GM12878 (cell line): ENCODE results near the gene ZNF423. TPM values are rescaled to one million over a fixed set of nuclear protein-coding genes. Genes with fewer than 3 reads are reported as not detected.

Source experiments
- ATAC-seq: fragments of 200-7000 bp; cut with Tn5 transposase; 3 replicates; pipeline ENCODE4 v1.9.1; 2020; ENCODE audit warnings: mild to moderate bottlenecking, moderate library complexity
- BruUV-seq: library from RNA; stranded (reverse); fragments of 400-500 nt; replicated peaks from 2 replicates; lab custom pipeline; 2021; lab: Mats Ljungman, UMichigan
- CTCF ChIA-PET: fragments of 300-600 bp; sonication (Branson Sonifier 250); formaldehyde crosslinking; extraction: SDS; loops from one replicate; lab custom pipeline; 2021; ENCODE audit warnings: inconsistent platforms; lab: Yijun Ruan, JAX
- POLR2A ChIA-PET: fragments of 350-600 bp; formaldehyde crosslinking; extraction: SDS; loops from one replicate; lab custom pipeline; 2021; ENCODE audit warnings: inconsistent platforms; lab: Charles Lee
- RAD21 ChIA-PET: fragments of 300-600 bp; sonication (Branson Sonifier 250); formaldehyde crosslinking; loops from one replicate; lab custom pipeline; 2023; ENCODE audit warnings: antibody characterized with exemption; ENCODE audit not compliant: unreplicated experiment; lab: Charles Lee
- SMC1A ChIA-PET: fragments of 300-600 bp; sonication (Branson Sonifier 250); formaldehyde crosslinking; loops from one replicate; lab custom pipeline; 2023; ENCODE audit not compliant: unreplicated experiment, uncharacterized antibody; lab: Charles Lee
- DNase-seq: peaks from one replicate; pipeline ENCODE4 v3.0.0-alpha.2; 2011; ENCODE audit warnings: low read depth, low spot score
- FAIRE-seq: peaks from 3 replicates; lab custom pipeline; 2011; peaks lifted over from hg19 to GRCh38; lab: Jason Lieb, UNC
- H2AFZ ChIP-seq: 2 replicates; pipeline ENCODE4 v1.6.0; 2011; ENCODE audit warnings: low read depth, low read length, control low read depth; ENCODE audit not compliant: control insufficient read depth
- H3K27ac ChIP-seq: 2 replicates; pipeline ENCODE4 v1.5.1; 2011; ENCODE audit warnings: control low read depth; ENCODE audit not compliant: control insufficient read depth, insufficient read depth
- H3K27me3 ChIP-seq, 2 experiments: replicated peaks in 1 of 2; 2 replicates each; pipeline versions ENCODE4 v1.6.0 to v1.6.1; 2011; ENCODE audit warnings: low read length in 1 of 2; ENCODE audit not compliant: control insufficient read depth in 2 of 2, insufficient read depth in 2 of 2
- H3K36me3 ChIP-seq, 2 experiments: 2 replicates each; pipeline ENCODE4 v1.5.1; 2011; ENCODE audit warnings: low read length in 1 of 2; ENCODE audit not compliant: control insufficient read depth in 2 of 2, insufficient read depth in 2 of 2
- H3K4me1 ChIP-seq: 2 replicates; pipeline ENCODE4 v1.6.1; 2011; ENCODE audit warnings: mild to moderate bottlenecking, low read length, moderate library complexity, mixed read lengths; ENCODE audit not compliant: control insufficient read depth, insufficient read depth
- H3K4me2 ChIP-seq: 2 replicates; pipeline ENCODE4 v1.6.0; 2011; ENCODE audit warnings: control low read depth; ENCODE audit not compliant: control insufficient read depth, insufficient read depth
- H3K4me3 ChIP-seq: fragments of 200-600 bp; sonication (generic); 2 replicates; pipeline ENCODE4 v1.5.1; 2016
- H3K79me2 ChIP-seq: 2 replicates; pipeline ENCODE4 v1.6.0; 2011; ENCODE audit warnings: low read length; ENCODE audit not compliant: control insufficient read depth, insufficient read depth
- H3K9ac ChIP-seq: 2 replicates; pipeline ENCODE4 v1.8.0; 2011; ENCODE audit warnings: low read length, control low read depth, mixed read lengths; ENCODE audit not compliant: control insufficient read depth, insufficient read depth
- H3K9me3 ChIP-seq: replicated peaks from 3 replicates; pipeline ENCODE4 v1.5.1; 2011; ENCODE audit warnings: mild to moderate bottlenecking, low read length; ENCODE audit not compliant: control insufficient read depth, insufficient read depth
- H4K20me1 ChIP-seq: 2 replicates; pipeline ENCODE4 v1.6.0; 2011; ENCODE audit not compliant: control insufficient read depth, insufficient read depth
- BHLHE40 ChIP-seq, 2 experiments: fragments of 450-650 bp in 1 of 2; IDR thresholded peaks; 2 replicates each; pipeline ENCODE4 v1.6.1; 2011 to 2017; ENCODE audit warnings: low read depth in 2 of 2, borderline replicate concordance in 1 of 2, improper control_type of control experiment in 1 of 2, low read length in 1 of 2, mild to moderate bottlenecking in 1 of 2
- CBX5 ChIP-seq: sonication (generic); IDR thresholded peaks from 2 replicates; pipeline ENCODE4 v1.6.1; 2016; ENCODE audit warnings: low read depth, moderate library complexity, mild to moderate bottlenecking, inconsistent platforms
- ETV6 ChIP-seq, 2 experiments: fragments of 450-650 bp in 1 of 2; IDR thresholded peaks in 1 of 2; conservative IDR thresholded peaks in 1 of 2; 2 replicates each; pipeline ENCODE4 v1.6.1; 2014; ENCODE audit warnings: antibody characterized with exemption in 1 of 2, borderline replicate concordance in 1 of 2, low read depth in 1 of 2, mild to moderate bottlenecking in 1 of 2, moderate library complexity in 1 of 2
- FOXK2 ChIP-seq: fragments of 450-650 bp; IDR thresholded peaks from 2 replicates; pipeline ENCODE4 v1.6.1; 2017; ENCODE audit warnings: mild to moderate bottlenecking, moderate library complexity
- MYB ChIP-seq: fragments of 150-350 bp; IDR thresholded peaks from 2 replicates; pipeline ENCODE4 v1.6.1; 2014; ENCODE audit warnings: mild to moderate bottlenecking, low read depth, low read length, borderline replicate concordance
- SIN3A ChIP-seq: IDR thresholded peaks from 2 replicates; pipeline ENCODE4 v1.6.1; 2012; ENCODE audit warnings: low read depth, low read length, improper control_type of control experiment
- SMARCA5 ChIP-seq: fragments of 450-650 bp; IDR thresholded peaks from 2 replicates; pipeline ENCODE4 v1.6.1; 2017; ENCODE audit warnings: mild to moderate bottlenecking
- SREBF1 ChIP-seq: IDR thresholded peaks from 2 replicates; pipeline ENCODE4 v1.6.1; 2012; ENCODE audit warnings: mild to moderate bottlenecking, low read length
- SUPT20H ChIP-seq: IDR thresholded peaks from 2 replicates; pipeline ENCODE4 v1.6.1; 2011; ENCODE audit warnings: low read depth, mild to moderate bottlenecking, low read length, moderate library complexity, borderline replicate concordance; ENCODE audit not compliant: control insufficient read depth
- WGBS: methylation state at CpG from one replicate; pipeline ENCODE4 v1.1.6; 2016; ENCODE audit warnings: low lambda C conversion rate; ENCODE audit not compliant: insufficient replicate concordance, insufficient coverage; ENCODE audit errors: missing lambda C conversion rate; 5-methylcytosine and 5-hydroxymethylcytosine counted together
- in situ Hi-C: fragments of 300-500 bp; cut with MboI; formaldehyde crosslinking; loops from 9 replicates; pipeline ENCODE4 v1.14.3; 2018; ENCODE audit warnings: mixed read lengths
- intact Hi-C: fragments of 100-400 bp; cut with micrococcal nuclease; formaldehyde crosslinking; loops from one replicate; pipeline ENCODE4 v1.14.2; 2022; ENCODE audit not compliant: unreplicated experiment
- polyA plus RNA-seq, 11 experiments: library from polyadenylated mRNA; depleted of rRNA in 4 of 11; unstranded in 6 of 11; stranded (reverse) in 5 of 11; fragments of >200 nt; fragmentation: Nextera tagmentation in 4 of 11; fragmentation: Illumina TruSeq in 1 of 11; extraction: Ambion mirVana in 4 of 11; extraction: Trizol in 1 of 11; gene quantifications; 1 replicate in 1 of 11; 2 replicates in 10 of 11; pipeline versions ENCODE4 v1.2.1 to v1.2.3, GENCODE V29; 2011 to 2016; ENCODE audit warnings: inconsistent platforms in 2 of 11, missing spikeins in 2 of 11, low read depth in 1 of 11
- total RNA-seq, 4 experiments: library from RNA; depleted of rRNA in 3 of 4; stranded (reverse); fragments of >200 nt in 3 of 4; fragmentation: Illumina TruSeq in 1 of 4; extraction: Trizol in 1 of 4; gene quantifications; 2 replicates each; pipeline versions ENCODE4 v1.2.1 to v1.2.3, GENCODE V29; 2013 to 2021
- TF ChIP-seq, protein P1 (sequence below): fragments of 150-350 bp; IDR thresholded peaks from 2 replicates; pipeline ENCODE4 v1.6.1; 2016; ENCODE audit warnings: low read depth, low read length
- TF ChIP-seq, protein P2 (sequence below): fragments of 450-650 bp; IDR thresholded peaks from 2 replicates; pipeline ENCODE4 v1.6.1; 2017; ENCODE audit warnings: antibody characterized with exemption, mild to moderate bottlenecking, moderate library complexity
- TF ChIP-seq, protein P3 (sequence below): IDR thresholded peaks from 2 replicates; pipeline ENCODE4 v1.6.1; 2011; ENCODE audit warnings: low read depth, low read length, improper control_type of control experiment, borderline replicate concordance
- TF ChIP-seq, protein P4 (sequence below): IDR thresholded peaks from 2 replicates; pipeline ENCODE4 v1.6.1; 2012; ENCODE audit warnings: low read depth, low read length, improper control_type of control experiment

Gene ZNF423
- total and polyA plus RNA-seq, 10 of the 15 experiments (the other 5 are each of a cell fraction or from before 2014, with no cell fraction given): 0.03 to 0.64 (median 0.10) TPM

DNA sequence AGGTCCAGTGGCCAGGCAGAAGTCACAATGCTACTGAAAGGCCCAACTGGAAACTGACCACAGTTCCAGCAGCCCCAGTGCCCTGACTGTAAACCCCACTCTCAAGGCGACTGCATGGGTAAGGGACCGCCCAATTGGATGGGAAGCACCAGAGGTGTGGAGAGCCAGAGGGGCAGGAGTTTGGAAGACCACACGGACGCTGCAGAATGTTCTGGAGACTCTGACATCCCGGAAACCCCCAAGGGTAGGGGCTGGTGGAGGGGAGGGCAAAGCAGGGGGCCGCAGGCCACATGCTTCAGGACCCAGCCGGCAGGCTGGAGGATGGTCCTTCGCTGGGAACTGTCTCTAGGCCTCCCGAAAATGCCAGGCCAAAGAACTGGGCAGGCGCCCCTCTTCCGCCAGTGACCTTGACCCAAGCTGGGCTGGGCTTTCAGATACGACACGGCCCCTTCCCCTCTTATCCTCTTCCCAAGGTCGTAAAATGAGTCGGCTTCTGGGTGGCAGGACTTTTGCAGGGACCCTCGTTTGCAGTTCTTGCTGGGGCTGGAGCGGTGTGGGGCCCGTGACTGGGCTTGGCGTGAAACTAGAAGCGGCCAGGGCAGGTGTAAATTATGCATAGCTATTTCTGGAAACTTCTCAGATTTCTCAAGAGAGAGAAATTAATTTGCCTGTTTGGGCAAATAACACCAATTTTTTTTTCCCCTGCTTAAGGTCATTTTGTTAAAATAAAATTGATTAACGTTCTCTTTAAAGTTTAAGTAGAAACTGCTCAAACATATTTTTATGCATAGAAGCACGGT, 372.1 kb downstream of the ZNF423 start:
- H3K9ac ChIP-seq: no peak overlapping the region
- no TSS peak for BruUV-seq
- ATAC-seq: no peak
- no peaks in the 10 kb centered on the region for H3K79me2 ChIP-seq
- 31% methylated on average over 22 of the region's 22 CpGs for WGBS
- H3K4me1 ChIP-seq: no peaks in the 10 kb centered on the region
- H4K20me1 ChIP-seq: no peaks in the 10 kb centered on the region
- 0 out of 2 replicates have a peak overlapping the region, but pooled peaks have one; percentile 13 for H3K4me2 ChIP-seq
- ChIA-PET CTCF (no interaction called here), RAD21 (no interaction called here), SMC1A (no interaction called here), POLR2A (no interaction called here)
- FAIRE-seq: no peak
- TF ChIP-seq FOXK2 (no peak), SUPT20H (no peak), BHLHE40 (IDR thresholded peaks at IDR 0.05; ENCODE audit: borderline replicate concordance in 1 of 2, low read depth in 2 of 2, low read length in 1 of 2) (no peak), SMARCA5 (no peak), SREBF1 (no peak), MYB (no peak), ETV6 (conservative IDR thresholded peaks at IDR 0.05 in 1 of 2, IDR thresholded peaks at IDR 0.05 in 1 of 2; ENCODE audit: borderline replicate concordance in 1 of 2, low read depth in 1 of 2) (no peak), CBX5 (no peak), SIN3A (no peak)
- TF ChIP-seq, protein P1, sequence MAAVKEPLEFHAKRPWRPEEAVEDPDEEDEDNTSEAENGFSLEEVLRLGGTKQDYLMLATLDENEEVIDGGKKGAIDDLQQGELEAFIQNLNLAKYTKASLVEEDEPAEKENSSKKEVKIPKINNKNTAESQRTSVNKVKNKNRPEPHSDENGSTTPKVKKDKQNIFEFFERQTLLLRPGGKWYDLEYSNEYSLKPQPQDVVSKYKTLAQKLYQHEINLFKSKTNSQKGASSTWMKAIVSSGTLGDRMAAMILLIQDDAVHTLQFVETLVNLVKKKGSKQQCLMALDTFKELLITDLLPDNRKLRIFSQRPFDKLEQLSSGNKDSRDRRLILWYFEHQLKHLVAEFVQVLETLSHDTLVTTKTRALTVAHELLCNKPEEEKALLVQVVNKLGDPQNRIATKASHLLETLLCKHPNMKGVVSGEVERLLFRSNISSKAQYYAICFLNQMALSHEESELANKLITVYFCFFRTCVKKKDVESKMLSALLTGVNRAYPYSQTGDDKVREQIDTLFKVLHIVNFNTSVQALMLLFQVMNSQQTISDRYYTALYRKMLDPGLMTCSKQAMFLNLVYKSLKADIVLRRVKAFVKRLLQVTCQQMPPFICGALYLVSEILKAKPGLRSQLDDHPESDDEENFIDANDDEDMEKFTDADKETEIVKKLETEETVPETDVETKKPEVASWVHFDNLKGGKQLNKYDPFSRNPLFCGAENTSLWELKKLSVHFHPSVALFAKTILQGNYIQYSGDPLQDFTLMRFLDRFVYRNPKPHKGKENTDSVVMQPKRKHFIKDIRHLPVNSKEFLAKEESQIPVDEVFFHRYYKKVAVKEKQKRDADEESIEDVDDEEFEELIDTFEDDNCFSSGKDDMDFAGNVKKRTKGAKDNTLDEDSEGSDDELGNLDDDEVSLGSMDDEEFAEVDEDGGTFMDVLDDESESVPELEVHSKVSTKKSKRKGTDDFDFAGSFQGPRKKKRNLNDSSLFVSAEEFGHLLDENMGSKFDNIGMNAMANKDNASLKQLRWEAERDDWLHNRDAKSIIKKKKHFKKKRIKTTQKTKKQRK: no peak
- TF ChIP-seq, protein P2, sequence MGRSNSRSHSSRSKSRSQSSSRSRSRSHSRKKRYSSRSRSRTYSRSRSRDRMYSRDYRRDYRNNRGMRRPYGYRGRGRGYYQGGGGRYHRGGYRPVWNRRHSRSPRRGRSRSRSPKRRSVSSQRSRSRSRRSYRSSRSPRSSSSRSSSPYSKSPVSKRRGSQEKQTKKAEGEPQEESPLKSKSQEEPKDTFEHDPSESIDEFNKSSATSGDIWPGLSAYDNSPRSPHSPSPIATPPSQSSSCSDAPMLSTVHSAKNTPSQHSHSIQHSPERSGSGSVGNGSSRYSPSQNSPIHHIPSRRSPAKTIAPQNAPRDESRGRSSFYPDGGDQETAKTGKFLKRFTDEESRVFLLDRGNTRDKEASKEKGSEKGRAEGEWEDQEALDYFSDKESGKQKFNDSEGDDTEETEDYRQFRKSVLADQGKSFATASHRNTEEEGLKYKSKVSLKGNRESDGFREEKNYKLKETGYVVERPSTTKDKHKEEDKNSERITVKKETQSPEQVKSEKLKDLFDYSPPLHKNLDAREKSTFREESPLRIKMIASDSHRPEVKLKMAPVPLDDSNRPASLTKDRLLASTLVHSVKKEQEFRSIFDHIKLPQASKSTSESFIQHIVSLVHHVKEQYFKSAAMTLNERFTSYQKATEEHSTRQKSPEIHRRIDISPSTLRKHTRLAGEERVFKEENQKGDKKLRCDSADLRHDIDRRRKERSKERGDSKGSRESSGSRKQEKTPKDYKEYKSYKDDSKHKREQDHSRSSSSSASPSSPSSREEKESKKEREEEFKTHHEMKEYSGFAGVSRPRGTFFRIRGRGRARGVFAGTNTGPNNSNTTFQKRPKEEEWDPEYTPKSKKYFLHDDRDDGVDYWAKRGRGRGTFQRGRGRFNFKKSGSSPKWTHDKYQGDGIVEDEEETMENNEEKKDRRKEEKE: no peak
- TF ChIP-seq, protein P3, sequence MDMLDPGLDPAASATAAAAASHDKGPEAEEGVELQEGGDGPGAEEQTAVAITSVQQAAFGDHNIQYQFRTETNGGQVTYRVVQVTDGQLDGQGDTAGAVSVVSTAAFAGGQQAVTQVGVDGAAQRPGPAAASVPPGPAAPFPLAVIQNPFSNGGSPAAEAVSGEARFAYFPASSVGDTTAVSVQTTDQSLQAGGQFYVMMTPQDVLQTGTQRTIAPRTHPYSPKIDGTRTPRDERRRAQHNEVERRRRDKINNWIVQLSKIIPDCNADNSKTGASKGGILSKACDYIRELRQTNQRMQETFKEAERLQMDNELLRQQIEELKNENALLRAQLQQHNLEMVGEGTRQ: no peak
- TF ChIP-seq, protein P4, sequence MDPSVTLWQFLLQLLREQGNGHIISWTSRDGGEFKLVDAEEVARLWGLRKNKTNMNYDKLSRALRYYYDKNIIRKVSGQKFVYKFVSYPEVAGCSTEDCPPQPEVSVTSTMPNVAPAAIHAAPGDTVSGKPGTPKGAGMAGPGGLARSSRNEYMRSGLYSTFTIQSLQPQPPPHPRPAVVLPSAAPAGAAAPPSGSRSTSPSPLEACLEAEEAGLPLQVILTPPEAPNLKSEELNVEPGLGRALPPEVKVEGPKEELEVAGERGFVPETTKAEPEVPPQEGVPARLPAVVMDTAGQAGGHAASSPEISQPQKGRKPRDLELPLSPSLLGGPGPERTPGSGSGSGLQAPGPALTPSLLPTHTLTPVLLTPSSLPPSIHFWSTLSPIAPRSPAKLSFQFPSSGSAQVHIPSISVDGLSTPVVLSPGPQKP: no peak
- no peaks in the 10 kb centered on the region for H3K36me3 ChIP-seq
- no peak overlapping the region for H2AFZ ChIP-seq
- no peak overlapping the region for H3K4me3 ChIP-seq
- in situ Hi-C loops: no loop called here
- intact Hi-C loops: no loop called here
- no peak overlapping the region for H3K27ac ChIP-seq
- H3K9me3 ChIP-seq: no peaks in the 10 kb centered on the region
- DNase-seq: no peak
- H3K27me3 ChIP-seq: peaks cover 0 to 2% of the 10 kb centered on the region in 2 experiments; a peak in 1 of 4 replicates
